ENCODE results near the gene CD63. TPM values are rescaled to one million over a fixed set of nuclear protein-coding genes. Genes with fewer than 3 reads are reported as not detected.

The CD63 gene
- total and polyA plus RNA-seq, 2 of the 13 experiments (the other 11 are each of a cell fraction or from before 2014, with no cell fraction given), result 234 to 277 TPM

DNA sequence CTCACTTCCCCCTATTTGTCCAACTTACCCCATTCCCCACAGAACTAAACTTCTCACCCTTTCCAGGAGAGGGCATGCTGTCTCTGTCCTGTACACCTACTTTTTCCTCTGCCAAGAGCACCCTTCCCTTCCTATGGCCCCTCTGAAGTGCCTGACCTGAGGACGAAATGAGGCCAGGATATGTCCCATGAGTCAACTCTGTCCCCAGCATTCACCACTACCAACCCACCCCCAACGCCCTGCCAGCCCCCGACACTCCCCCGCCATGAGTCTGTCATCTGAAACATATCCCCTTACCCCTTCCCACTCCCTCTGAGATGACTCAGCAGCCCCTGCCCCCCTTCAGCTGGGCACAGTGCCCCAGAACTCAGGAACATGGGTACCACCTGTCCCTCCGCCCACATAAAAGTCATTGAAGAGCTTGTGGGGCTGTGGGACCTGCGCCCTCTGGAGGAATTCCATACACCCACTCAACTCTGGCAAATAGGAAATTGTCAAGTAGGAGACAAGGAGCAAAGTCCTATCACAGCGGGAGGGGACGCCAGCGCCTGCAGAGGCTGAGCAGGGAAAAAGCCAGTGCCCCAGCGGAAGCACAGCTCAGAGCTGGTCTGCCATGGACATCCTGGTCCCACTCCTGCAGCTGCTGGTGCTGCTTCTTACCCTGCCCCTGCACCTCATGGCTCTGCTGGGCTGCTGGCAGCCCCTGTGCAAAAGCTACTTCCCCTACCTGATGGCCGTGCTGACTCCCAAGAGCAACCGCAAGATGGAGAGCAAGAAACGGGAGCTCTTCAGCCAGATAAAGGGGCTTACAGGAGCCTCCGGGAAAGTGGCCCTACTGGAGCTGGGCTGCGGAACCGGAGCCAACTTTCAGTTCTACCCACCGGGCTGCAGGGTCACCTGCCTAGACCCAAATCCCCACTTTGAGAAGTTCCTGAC, 47.4 kb downstream of the CD63 start (continued):
- TF ChIP-seq, protein P1, sequence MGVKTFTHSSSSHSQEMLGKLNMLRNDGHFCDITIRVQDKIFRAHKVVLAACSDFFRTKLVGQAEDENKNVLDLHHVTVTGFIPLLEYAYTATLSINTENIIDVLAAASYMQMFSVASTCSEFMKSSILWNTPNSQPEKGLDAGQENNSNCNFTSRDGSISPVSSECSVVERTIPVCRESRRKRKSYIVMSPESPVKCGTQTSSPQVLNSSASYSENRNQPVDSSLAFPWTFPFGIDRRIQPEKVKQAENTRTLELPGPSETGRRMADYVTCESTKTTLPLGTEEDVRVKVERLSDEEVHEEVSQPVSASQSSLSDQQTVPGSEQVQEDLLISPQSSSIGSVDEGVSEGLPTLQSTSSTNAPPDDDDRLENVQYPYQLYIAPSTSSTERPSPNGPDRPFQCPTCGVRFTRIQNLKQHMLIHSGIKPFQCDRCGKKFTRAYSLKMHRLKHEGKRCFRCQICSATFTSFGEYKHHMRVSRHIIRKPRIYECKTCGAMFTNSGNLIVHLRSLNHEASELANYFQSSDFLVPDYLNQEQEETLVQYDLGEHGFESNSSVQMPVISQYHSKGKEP (CRISPR knock-in tag; IDR thresholded peaks at IDR 0.05), result no peak
- TF ChIP-seq SPEN (CRISPR knock-in tag; IDR thresholded peaks at IDR 0.05; ENCODE audit: low read depth) (peak; percentile 83), ZNF121 (CRISPR knock-in tag; IDR thresholded peaks at IDR 0.05) (no peak), ZSCAN21 (CRISPR knock-in tag; IDR thresholded peaks at IDR 0.05; ENCODE audit: borderline replicate concordance) (peak; percentile 71), ZNF138 (CRISPR knock-in tag; IDR thresholded peaks at IDR 0.05; ENCODE audit: low read depth) (0 out of 2 replicates have a peak, but pooled peaks have one; percentile 6), ZBTB37 (CRISPR knock-in tag; IDR thresholded peaks at IDR 0.05) (no peak), ZNF383 (CRISPR knock-in tag; IDR thresholded peaks at IDR 0.05; ENCODE audit: borderline replicate concordance) (no peak), ZNF850 (CRISPR knock-in tag; conservative IDR thresholded peaks at IDR 0.05) (no peak), GATA4 (IDR thresholded peaks at IDR 0.05; ENCODE audit: borderline replicate concordance, low read depth) (peak; percentile 60; the same call in 1 of the 2 replicates), RORA (CRISPR knock-in tag; IDR thresholded peaks at IDR 0.05) (no peak), ZNF256 (CRISPR knock-in tag; conservative IDR thresholded peaks at IDR 0.05) (no peak), ZC3H13 (CRISPR knock-in tag; IDR thresholded peaks at IDR 0.05) (no peak), SALL1 (CRISPR knock-in tag; IDR thresholded peaks at IDR 0.05) (peak; percentile 76), POLR2AphosphoS5 (IDR thresholded peaks at IDR 0.05; ENCODE audit: low read depth, low read length) (peak; percentile 90), SRF (IDR thresholded peaks at IDR 0.05; ENCODE audit: low read depth, low read length) (no peak), TEF (CRISPR knock-in tag; IDR thresholded peaks at IDR 0.05) (no peak), SMAD3 (CRISPR knock-in tag; IDR thresholded peaks at IDR 0.05) (peak; percentile 51; the same call in 1 of the 2 replicates), ZNF326 (CRISPR knock-in tag; IDR thresholded peaks at IDR 0.05; ENCODE audit: borderline replicate concordance) (no peak), ARNT (IDR thresholded peaks at IDR 0.05) (no peak), ZNF777 (CRISPR knock-in tag; IDR thresholded peaks at IDR 0.05) (no peak), REXO4 (CRISPR knock-in tag; IDR thresholded peaks at IDR 0.05; ENCODE audit: borderline replicate concordance) (no peak), FLYWCH1 (CRISPR knock-in tag; IDR thresholded peaks at IDR 0.05) (no peak), ZFP82 (CRISPR knock-in tag; IDR thresholded peaks at IDR 0.05; ENCODE audit: borderline replicate concordance) (no peak), ZNF790 (CRISPR knock-in tag; IDR thresholded peaks at IDR 0.05; ENCODE audit: borderline replicate concordance) (0 out of 2 replicates have a peak, but pooled peaks have one; percentile 65), GFI1 (CRISPR knock-in tag; IDR thresholded peaks at IDR 0.05; ENCODE audit: borderline replicate concordance) (no peak)
- TF ChIP-seq, protein P2, sequence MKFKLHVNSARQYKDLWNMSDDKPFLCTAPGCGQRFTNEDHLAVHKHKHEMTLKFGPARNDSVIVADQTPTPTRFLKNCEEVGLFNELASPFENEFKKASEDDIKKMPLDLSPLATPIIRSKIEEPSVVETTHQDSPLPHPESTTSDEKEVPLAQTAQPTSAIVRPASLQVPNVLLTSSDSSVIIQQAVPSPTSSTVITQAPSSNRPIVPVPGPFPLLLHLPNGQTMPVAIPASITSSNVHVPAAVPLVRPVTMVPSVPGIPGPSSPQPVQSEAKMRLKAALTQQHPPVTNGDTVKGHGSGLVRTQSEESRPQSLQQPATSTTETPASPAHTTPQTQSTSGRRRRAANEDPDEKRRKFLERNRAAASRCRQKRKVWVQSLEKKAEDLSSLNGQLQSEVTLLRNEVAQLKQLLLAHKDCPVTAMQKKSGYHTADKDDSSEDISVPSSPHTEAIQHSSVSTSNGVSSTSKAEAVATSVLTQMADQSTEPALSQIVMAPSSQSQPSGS (CRISPR knock-in tag; IDR thresholded peaks at IDR 0.05), result no peak; the same call in 1 of the 2 replicates

All from HepG2 (cell line).